Body of pancreas (tissue), 4 donors: ENCODE results near the gene AMH. TPM values are rescaled to one million over a fixed set of nuclear protein-coding genes. Genes with fewer than 3 reads are reported as not detected.

Experiments used
- ATAC-seq: fragments of 150-250 bp; one replicate; pipeline ENCODE4 v1.9.1; 2016
- DNase-seq, 4 donors: peaks; one replicate each; pipeline ENCODE4 v3.0.0-alpha.2; 2019
- H3K27ac ChIP-seq, 4 donors: fragments of 200-600 bp; sonication (generic); 1 replicate in 3 of 4; 2 replicates in 1 of 4; pipeline versions ENCODE4 v1.5.1 to v1.6.1; 2016 to 2019; ENCODE audit warnings: mild to moderate bottlenecking in 1 of 4, mixed read lengths in 1 of 4, moderate library complexity in 1 of 4
- H3K27me3 ChIP-seq, 2 donors: fragments of 200-600 bp; sonication (generic); one replicate each; pipeline ENCODE4 v1.6.0; 2016; ENCODE audit warnings: mild to moderate bottlenecking in 1 of 2
- H3K36me3 ChIP-seq, 2 donors: fragments of 200-600 bp; sonication (generic); replicated peaks in 1 of 2; 2 replicates each; pipeline ENCODE4 v1.5.1; 2016; ENCODE audit warnings: low read depth in 2 of 2; ENCODE audit not compliant: insufficient read depth in 1 of 2
- H3K4me1 ChIP-seq: fragments of 200-600 bp; sonication (generic); one replicate; pipeline ENCODE4 v1.6.0; 2016
- H3K4me3 ChIP-seq, 2 donors: fragments of 200-600 bp; sonication (generic); 1 replicate in 1 of 2; 2 replicates in 1 of 2; pipeline ENCODE4 v1.5.1; 2016 to 2019
- H3K9me3 ChIP-seq, 3 donors: fragments of 200-600 bp; sonication (generic); 1 replicate in 2 of 3; 2 replicates in 1 of 3; pipeline ENCODE4 v1.5.1; 2016
- POLR2A ChIP-seq, 3 donors: fragments of 450-650 bp; IDR thresholded peaks; one replicate each; pipeline ENCODE4 v1.6.1; 2016; ENCODE audit warnings: antibody characterized with exemption in 3 of 3, mild to moderate bottlenecking in 2 of 3
- WGBS, 2 donors: methylation state at CpG; one replicate each; pipeline ENCODE4 v1.1.5; 2017; 5-methylcytosine and 5-hydroxymethylcytosine counted together
- intact Hi-C: fragments of 100-400 bp; cut with DNase I; formaldehyde crosslinking; loops from one replicate; pipeline ENCODE4 v1.15.1; 2023
- total RNA-seq, 2 donors: library from RNA; depleted of rRNA; stranded (reverse); fragments of >200 nt; gene quantifications; one replicate each; pipeline ENCODE4 v1.1.0, GENCODE V29; 2016
- TF ChIP-seq, protein P1 (sequence below), 7 experiments: fragments of 450-650 bp in 4 of 7; fragments of 200-600 bp in 3 of 7; sonication (generic) in 3 of 7; IDR thresholded peaks; one replicate each; pipeline ENCODE4 v1.5.1; 2016 to 2019; ENCODE audit warnings: antibody characterized with exemption in 7 of 7

Gene AMH
- total RNA-seq, 2 donors from 2014 or later, result 0.99 to 11.7 TPM

DNA sequence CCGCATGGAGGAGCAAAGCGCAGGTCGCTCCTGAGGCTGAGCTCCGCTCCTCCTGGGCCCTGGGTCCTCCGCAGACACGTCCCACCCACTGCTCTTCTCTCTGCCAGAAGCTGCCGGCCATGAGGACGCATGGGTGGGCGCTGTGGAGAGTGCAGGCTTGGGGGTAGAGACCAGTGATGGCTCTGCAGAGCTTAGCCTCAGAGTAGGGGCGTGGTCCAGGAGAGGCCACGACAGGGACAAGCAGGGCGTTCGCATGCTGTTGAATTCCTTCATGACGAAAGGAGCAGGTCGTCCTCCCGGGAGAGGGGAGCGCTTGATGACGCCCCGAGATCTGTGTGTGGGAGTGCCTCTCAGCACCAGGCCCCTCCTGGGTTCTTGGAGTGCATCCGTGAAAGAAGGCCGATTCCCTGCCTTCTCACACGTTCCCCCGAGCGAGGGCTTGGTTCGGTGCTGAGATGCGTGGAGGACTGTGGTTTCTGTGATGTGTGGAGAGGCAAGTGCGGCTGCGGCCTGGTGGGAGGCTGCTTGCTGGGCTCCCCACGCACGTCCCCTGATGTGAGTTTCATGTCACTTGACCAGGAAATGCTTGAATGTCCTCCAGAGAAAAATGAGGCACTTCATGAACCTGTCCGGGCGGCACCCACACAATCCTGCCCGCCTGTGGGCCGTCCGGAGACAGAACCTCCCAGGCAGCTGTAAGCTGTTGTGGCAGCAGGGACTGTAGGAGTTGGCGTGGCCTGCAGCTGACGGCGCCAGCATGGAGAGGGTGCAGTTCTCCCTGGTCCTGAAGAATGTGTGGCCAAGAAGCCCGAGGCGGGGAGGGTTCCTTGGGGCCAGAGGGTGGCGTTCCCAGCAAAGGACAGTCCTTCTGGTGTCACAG lies 8.0 kb upstream of the AMH start:
- TF ChIP-seq, protein P1, sequence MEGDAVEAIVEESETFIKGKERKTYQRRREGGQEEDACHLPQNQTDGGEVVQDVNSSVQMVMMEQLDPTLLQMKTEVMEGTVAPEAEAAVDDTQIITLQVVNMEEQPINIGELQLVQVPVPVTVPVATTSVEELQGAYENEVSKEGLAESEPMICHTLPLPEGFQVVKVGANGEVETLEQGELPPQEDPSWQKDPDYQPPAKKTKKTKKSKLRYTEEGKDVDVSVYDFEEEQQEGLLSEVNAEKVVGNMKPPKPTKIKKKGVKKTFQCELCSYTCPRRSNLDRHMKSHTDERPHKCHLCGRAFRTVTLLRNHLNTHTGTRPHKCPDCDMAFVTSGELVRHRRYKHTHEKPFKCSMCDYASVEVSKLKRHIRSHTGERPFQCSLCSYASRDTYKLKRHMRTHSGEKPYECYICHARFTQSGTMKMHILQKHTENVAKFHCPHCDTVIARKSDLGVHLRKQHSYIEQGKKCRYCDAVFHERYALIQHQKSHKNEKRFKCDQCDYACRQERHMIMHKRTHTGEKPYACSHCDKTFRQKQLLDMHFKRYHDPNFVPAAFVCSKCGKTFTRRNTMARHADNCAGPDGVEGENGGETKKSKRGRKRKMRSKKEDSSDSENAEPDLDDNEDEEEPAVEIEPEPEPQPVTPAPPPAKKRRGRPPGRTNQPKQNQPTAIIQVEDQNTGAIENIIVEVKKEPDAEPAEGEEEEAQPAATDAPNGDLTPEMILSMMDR (IDR thresholded peaks at IDR 0.05), result no peak
- TF ChIP-seq POLR2A (IDR thresholded peaks at IDR 0.05), result no peak
- peaks cover 53% of the 10 kb centered on the region for H3K4me1 ChIP-seq
- H3K27ac ChIP-seq, result peak overlapping the region in 1 of 4 donors; percentile 47
- no peak for DNase-seq
- no peak for ATAC-seq
- H3K4me3 ChIP-seq, result no peak overlapping the region
- intact Hi-C loops, result no loop called here
- peaks cover 25 to 29% of the 10 kb centered on the region in 2 donors for H3K36me3 ChIP-seq
- no peaks in the 10 kb centered on the region for H3K9me3 ChIP-seq
- 77 to 83% methylated on average over 10 to 41 of the region's 41 CpGs for WGBS, 2 donors
- no peaks in the 10 kb centered on the region for H3K27me3 ChIP-seq

DNA sequence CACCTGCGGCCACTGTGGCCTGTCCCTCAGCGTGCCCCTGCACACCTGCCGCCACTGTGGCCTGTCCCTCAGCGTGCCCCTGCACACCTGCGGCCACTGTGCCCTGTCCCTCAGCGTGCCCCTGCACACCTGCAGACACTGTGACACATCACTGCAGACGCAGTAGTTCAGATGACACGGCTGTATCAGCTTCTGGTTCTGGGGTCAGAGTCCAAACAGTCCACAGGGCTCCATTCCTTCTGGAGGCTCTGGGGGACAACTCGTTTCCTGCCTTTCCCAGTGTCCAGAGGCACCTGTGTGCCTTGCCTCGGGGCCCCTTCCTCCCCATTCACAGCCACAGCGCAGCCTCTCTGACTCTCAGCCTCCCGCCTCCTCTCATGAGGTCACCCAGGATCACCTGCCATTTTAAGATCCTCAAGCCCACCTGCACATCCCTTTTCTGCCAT lies 7.0 kb upstream of the AMH start:
- Histone ChIP-seq H3K36me3 (peaks cover 33 to 39% of the 10 kb centered on the region in 2 donors), H3K27me3 (no peaks in the 10 kb centered on the region), H3K9me3 (no peaks in the 10 kb centered on the region), H3K4me3 (no peak overlapping the region), H3K27ac (no peak overlapping the region), H3K4me1 (peaks cover 57% of the 10 kb centered on the region)
- WGBS, 2 donors, result 64 to 92% methylated on average over 10 to 12 of the region's 12 CpGs
- TF ChIP-seq POLR2A (IDR thresholded peaks at IDR 0.05), result no peak
- TF ChIP-seq, protein P1 (IDR thresholded peaks at IDR 0.05), result no peak
- DNase-seq, result no peak
- intact Hi-C loops, result no loop called here
- ATAC-seq, result no peak

DNA sequence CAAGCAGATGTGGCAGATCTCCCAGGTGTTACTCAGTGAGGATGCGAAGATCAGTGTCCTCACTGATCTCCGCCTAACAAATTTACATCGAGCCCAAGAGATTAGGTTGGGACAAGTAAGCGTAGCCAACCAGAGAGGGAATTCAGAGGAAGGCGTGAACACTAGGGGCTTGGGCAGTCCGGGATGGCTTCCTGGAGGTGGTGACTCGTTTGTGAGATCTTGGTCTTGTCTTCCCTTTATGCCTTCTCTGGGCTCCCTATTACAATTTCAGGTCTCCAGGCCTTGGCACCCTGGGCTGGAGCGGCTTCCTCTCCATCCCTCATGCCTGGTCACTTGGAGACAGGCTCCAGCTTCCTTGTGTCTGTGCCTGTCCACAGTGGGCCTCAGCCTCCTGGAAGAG lies 6.3 kb upstream of the AMH start:
- TF ChIP-seq POLR2A (IDR thresholded peaks at IDR 0.05), result no peak
- TF ChIP-seq, protein P1 (IDR thresholded peaks at IDR 0.05), result no peak
- intact Hi-C loops, result no loop called here
- ATAC-seq, result no peak
- peaks cover 33 to 41% of the 10 kb centered on the region in 2 donors for H3K36me3 ChIP-seq
- H3K4me1 ChIP-seq, result peaks cover 54% of the 10 kb centered on the region
- no peaks in the 10 kb centered on the region for H3K27me3 ChIP-seq
- WGBS, 2 donors, result 85 to 90% methylated on average over 8 of the region's 8 CpGs
- DNase-seq, result no peak
- H3K9me3 ChIP-seq, result no peaks in the 10 kb centered on the region
- H3K4me3 ChIP-seq, result no peak overlapping the region
- no peak overlapping the region for H3K27ac ChIP-seq

DNA sequence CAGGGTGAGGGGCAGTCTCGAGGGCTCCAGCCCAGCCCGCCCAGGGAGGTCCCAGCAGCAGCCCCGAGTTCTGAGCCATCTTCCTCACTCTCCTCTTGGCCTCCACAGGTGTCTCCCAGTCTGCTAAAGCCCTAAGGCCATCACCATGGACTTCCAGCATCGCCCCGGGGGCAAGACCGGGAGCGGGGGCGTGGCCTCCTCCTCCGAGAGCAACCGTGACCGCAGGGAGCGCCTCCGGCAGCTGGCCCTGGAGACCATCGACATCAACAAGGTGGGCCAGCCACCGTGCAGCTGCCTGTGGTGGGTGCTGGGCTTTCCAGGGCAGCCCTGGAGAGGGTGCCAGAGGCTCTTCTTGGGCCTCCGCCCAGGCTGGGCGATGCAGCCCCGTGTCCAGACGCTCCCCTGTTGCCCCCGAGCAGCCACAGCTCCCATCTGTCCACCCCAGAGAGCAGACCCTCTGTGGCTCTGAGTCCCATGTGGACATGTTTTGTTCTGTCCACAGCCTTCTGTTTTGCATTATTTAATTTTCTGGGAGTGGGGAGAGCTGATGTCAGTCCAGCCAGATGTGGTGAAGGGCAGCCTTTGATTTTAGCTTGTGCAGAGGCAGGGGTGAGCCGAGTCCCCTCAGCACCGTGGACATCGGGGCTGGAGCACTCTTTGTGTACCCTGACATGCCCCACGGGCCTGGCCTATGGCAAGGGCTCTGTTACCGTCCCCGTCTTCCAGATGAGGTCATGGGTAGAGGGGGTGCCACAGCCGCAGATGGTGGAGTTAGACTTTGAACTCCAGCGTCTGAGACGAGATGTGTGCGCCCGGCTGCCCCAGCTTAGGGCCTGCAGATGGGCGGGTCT lies 5.6 kb upstream of the AMH start:
- peaks cover 33 to 41% of the 10 kb centered on the region in 2 donors for H3K36me3 ChIP-seq
- WGBS, 2 donors, result 72 to 73% methylated on average over 18 to 32 of the region's 32 CpGs
- no peak for ATAC-seq

More for the DNA sequence above, 5.6 kb upstream of the AMH start:
- H3K4me3 ChIP-seq, result no peak overlapping the region
- intact Hi-C loops, result no loop called here
- H3K27ac ChIP-seq, result no peak overlapping the region
- H3K27me3 ChIP-seq, result no peaks in the 10 kb centered on the region
- no peaks in the 10 kb centered on the region for H3K9me3 ChIP-seq
- DNase-seq, result peak in 1 of 4 donors; percentile 31
- TF ChIP-seq, protein P1 (IDR thresholded peaks at IDR 0.05), result no peak
- TF ChIP-seq POLR2A (IDR thresholded peaks at IDR 0.05), result no peak
- peaks cover 47% of the 10 kb centered on the region for H3K4me1 ChIP-seq
